Glutamatergic neuron (in vitro differentiated cells): ENCODE measurements around the gene LGMN. TPM values are rescaled to one million over a fixed set of nuclear protein-coding genes. Genes with fewer than 3 reads are reported as not detected.

Experiments used
- DNase-seq: peaks from one replicate; pipeline ENCODE4 v3.0.0; 2022
- H3K27ac Mint-ChIP-seq: one replicate; pipeline ENCODE4 v1.8.0; 2020; ENCODE audit warnings: mild to moderate bottlenecking, mixed read lengths, inconsistent platforms; ENCODE audit not compliant: unreplicated experiment
- H3K27me3 Mint-ChIP-seq: one replicate; pipeline ENCODE4 v1.8.0; 2020; ENCODE audit warnings: mild to moderate bottlenecking, moderate library complexity, mixed read lengths, inconsistent platforms; ENCODE audit not compliant: unreplicated experiment
- H3K36me3 Mint-ChIP-seq: one replicate; pipeline ENCODE4 v1.8.0; 2020; ENCODE audit warnings: mild to moderate bottlenecking, mixed read lengths, inconsistent platforms; ENCODE audit not compliant: unreplicated experiment
- H3K4me1 Mint-ChIP-seq: one replicate; pipeline ENCODE4 v1.8.0; 2020; ENCODE audit warnings: mild to moderate bottlenecking, low read depth, mixed read lengths, inconsistent platforms; ENCODE audit not compliant: unreplicated experiment
- H3K4me3 Mint-ChIP-seq: one replicate; pipeline ENCODE4 v1.8.0; 2020; ENCODE audit warnings: mild to moderate bottlenecking, mixed read lengths, inconsistent platforms; ENCODE audit not compliant: unreplicated experiment
- H3K9me3 Mint-ChIP-seq: one replicate; pipeline ENCODE4 v1.8.0; 2020; ENCODE audit warnings: mild to moderate bottlenecking, moderate library complexity, mixed read lengths, inconsistent platforms; ENCODE audit not compliant: unreplicated experiment
- CTCF ChIP-seq: fragments of 200-600 bp; sonication (generic); IDR thresholded peaks from one replicate; pipeline ENCODE4 v1.5.0; 2021; ENCODE audit not compliant: partially characterized antibody, unreplicated experiment
- total RNA-seq: library from RNA; stranded (reverse); fragmentation: NEBNext Ultra II Directional; extraction: Animal tissue kit (Norgen Biotek cat#: 25700); gene quantifications from one replicate; pipeline ENCODE4 v1.2.1, GENCODE V29; 2021; ENCODE audit not compliant: unreplicated experiment

Gene LGMN
- total RNA-seq, 1 donor from 2014 or later, result 36.9 TPM

GRCh38 chr14:92670643-92671366, 77.6 kb downstream of the LGMN start:
- H3K4me3 Mint-ChIP-seq, result no peak overlapping the region
- H3K4me1 Mint-ChIP-seq, result no peaks in the 10 kb centered on the region
- H3K36me3 Mint-ChIP-seq, result no peaks in the 10 kb centered on the region
- no peak for DNase-seq
- H3K9me3 Mint-ChIP-seq, result peaks cover 5% of the 10 kb centered on the region
- peaks cover 3% of the 10 kb centered on the region for H3K27me3 Mint-ChIP-seq
- no peak for TF ChIP-seq CTCF
- no peak overlapping the region for H3K27ac Mint-ChIP-seq

GRCh38 chr14:92670160-92670559, 78.3 kb downstream of the LGMN start:
- Mint-ChIP-seq H3K4me3 (no peak overlapping the region), H3K27ac (no peak overlapping the region), H3K9me3 (peaks cover 5% of the 10 kb centered on the region), H3K27me3 (peaks cover 4% of the 10 kb centered on the region), H3K36me3 (no peaks in the 10 kb centered on the region), H3K4me1 (no peaks in the 10 kb centered on the region)
- DNase-seq, result no peak
- no peak for TF ChIP-seq CTCF

GRCh38 chr14:92668276-92668973, 80.0 kb downstream of the LGMN start:
- H3K4me1 Mint-ChIP-seq, result no peaks in the 10 kb centered on the region
- DNase-seq, result no peak
- peaks cover 5% of the 10 kb centered on the region for H3K9me3 Mint-ChIP-seq
- TF ChIP-seq CTCF, result no peak
- H3K27ac Mint-ChIP-seq, result no peak overlapping the region
- no peak overlapping the region for H3K4me3 Mint-ChIP-seq
- H3K36me3 Mint-ChIP-seq, result no peaks in the 10 kb centered on the region
- H3K27me3 Mint-ChIP-seq, result peaks cover 7% of the 10 kb centered on the region

- no peak for DNase-seq
- Mint-ChIP-seq H3K36me3 (no peaks in the 10 kb centered on the region), H3K4me3 (no peak overlapping the region), H3K9me3 (peaks cover 7% of the 10 kb centered on the region), H3K27me3 (peaks cover 7% of the 10 kb centered on the region), H3K27ac (no peak overlapping the region), H3K4me1 (peaks cover 3% of the 10 kb centered on the region)
- TF ChIP-seq CTCF, result no peak
Observed at GRCh38 chr14:92666251-92666650, 82.2 kb downstream of the LGMN start.

GRCh38 chr14:92665661-92666110, 82.7 kb downstream of the LGMN start:
- H3K4me3 Mint-ChIP-seq, result no peak overlapping the region
- TF ChIP-seq CTCF, result no peak
- peaks cover 7% of the 10 kb centered on the region for H3K27me3 Mint-ChIP-seq
- DNase-seq, result no peak
- peaks cover 3% of the 10 kb centered on the region for H3K4me1 Mint-ChIP-seq
- H3K36me3 Mint-ChIP-seq, result no peaks in the 10 kb centered on the region
- H3K27ac Mint-ChIP-seq, result no peak overlapping the region
- H3K9me3 Mint-ChIP-seq, result peaks cover 7% of the 10 kb centered on the region
